Activated CD4-positive, alpha-beta T cell treated with anti-CD3 and anti-CD28 coated beads, Interleukin-2, amount 10 ng/mL, durations not matched to agents 24 days and 14 days (primary cell): ENCODE data around the gene SFMBT2. TPM values are rescaled to one million over a fixed set of nuclear protein-coding genes. Genes with fewer than 3 reads are reported as not detected.
A peak's percentile ranks its signal among the peaks of the same experiment; 100 is the strongest.
"Not testable (repeated sequence)": the region's sequence is repeated elsewhere in the genome, so short reads cannot be mapped to it uniquely, and the experiment has no call there.

Experiments used
- DNase-seq: peaks from one replicate; pipeline ENCODE4 v3.0.0; 2022
- H3K27ac Mint-ChIP-seq: one replicate; pipeline ENCODE4 v1.8.0; 2022; ENCODE audit warnings: mild to moderate bottlenecking, mixed read lengths
- H3K27me3 Mint-ChIP-seq: one replicate; pipeline ENCODE4 v1.8.0; 2022; ENCODE audit warnings: mixed read lengths
- H3K36me3 Mint-ChIP-seq: one replicate; pipeline ENCODE4 v1.8.0; 2022; ENCODE audit warnings: low read depth, mild to moderate bottlenecking, mixed read lengths
- H3K4me1 Mint-ChIP-seq: one replicate; pipeline ENCODE4 v1.8.0; 2021; ENCODE audit warnings: mixed read lengths
- H3K4me3 Mint-ChIP-seq: one replicate; pipeline ENCODE4 v1.8.0; 2022; ENCODE audit warnings: mild to moderate bottlenecking, moderate library complexity, mixed read lengths
- H3K9me3 Mint-ChIP-seq: one replicate; pipeline ENCODE4 v1.8.0; 2021; ENCODE audit warnings: mixed read lengths
- intact Hi-C: fragments of 100-400 bp; cut with micrococcal nuclease; formaldehyde crosslinking; loops from one replicate; pipeline ENCODE4 v1.15.1; 2023
- total RNA-seq: library from RNA; stranded (reverse); gene quantifications from 2 replicates; pipeline ENCODE4 v1.2.3, GENCODE V29; 2022

SFMBT2 gene
- total RNA-seq, 1 donor from 2014 or later, result 24.9 TPM

- H3K27me3 Mint-ChIP-seq, result no peaks in the 10 kb centered on the region
- no peak for DNase-seq
- no peak overlapping the region for H3K27ac Mint-ChIP-seq
- H3K36me3 Mint-ChIP-seq, result peaks cover 47% of the 10 kb centered on the region
- H3K4me1 Mint-ChIP-seq, result peaks cover 46% of the 10 kb centered on the region
- no peak overlapping the region for H3K4me3 Mint-ChIP-seq
- H3K9me3 Mint-ChIP-seq, result no peaks in the 10 kb centered on the region
- intact Hi-C loops, result no loop called here
These were observed 9.1 kb downstream of the SFMBT2 start for GRCh38 chr10:7401782-7402181.

- intact Hi-C loops, result no loop called here
- Mint-ChIP-seq H3K36me3 (peaks cover 48% of the 10 kb centered on the region), H3K27ac (no peak overlapping the region), H3K4me3 (no peak overlapping the region), H3K27me3 (no peaks in the 10 kb centered on the region), H3K4me1 (peaks cover 46% of the 10 kb centered on the region), H3K9me3 (no peaks in the 10 kb centered on the region)
- DNase-seq, result no peak
These were observed 9.7 kb downstream of the SFMBT2 start for GRCh38 chr10:7401156-7401555.

GRCh38 chr10:7400068-7400715 lies 10.6 kb downstream of the SFMBT2 start:
- intact Hi-C loops, result no loop called here
- no peak for DNase-seq
- peaks cover 45% of the 10 kb centered on the region for H3K36me3 Mint-ChIP-seq
- H3K4me1 Mint-ChIP-seq, result peaks cover 44% of the 10 kb centered on the region
- no peaks in the 10 kb centered on the region for H3K9me3 Mint-ChIP-seq
- H3K27ac Mint-ChIP-seq, result no peak overlapping the region
- no peak overlapping the region for H3K4me3 Mint-ChIP-seq
- H3K27me3 Mint-ChIP-seq, result no peaks in the 10 kb centered on the region

GRCh38 chr10:7399533-7399932 lies 11.3 kb downstream of the SFMBT2 start:
- Mint-ChIP-seq H3K27me3 (no peaks in the 10 kb centered on the region), H3K36me3 (peaks cover 39% of the 10 kb centered on the region), H3K27ac (no peak overlapping the region), H3K4me3 (no peak overlapping the region), H3K9me3 (no peaks in the 10 kb centered on the region), H3K4me1 (peaks cover 41% of the 10 kb centered on the region)
- no peak for DNase-seq
- intact Hi-C loops, result no loop called here

GRCh38 chr10:7397049-7398035 lies 13.5 kb downstream of the SFMBT2 start:
- Mint-ChIP-seq H3K27ac (peak overlapping the region; percentile 35), H3K4me3 (peak overlapping the region; percentile 4), H3K4me1 (peaks cover 44% of the 10 kb centered on the region), H3K36me3 (peaks cover 28% of the 10 kb centered on the region), H3K9me3 (no peaks in the 10 kb centered on the region), H3K27me3 (no peaks in the 10 kb centered on the region)
- DNase-seq, result no peak
- intact Hi-C loops, result no loop called here

DNA sequence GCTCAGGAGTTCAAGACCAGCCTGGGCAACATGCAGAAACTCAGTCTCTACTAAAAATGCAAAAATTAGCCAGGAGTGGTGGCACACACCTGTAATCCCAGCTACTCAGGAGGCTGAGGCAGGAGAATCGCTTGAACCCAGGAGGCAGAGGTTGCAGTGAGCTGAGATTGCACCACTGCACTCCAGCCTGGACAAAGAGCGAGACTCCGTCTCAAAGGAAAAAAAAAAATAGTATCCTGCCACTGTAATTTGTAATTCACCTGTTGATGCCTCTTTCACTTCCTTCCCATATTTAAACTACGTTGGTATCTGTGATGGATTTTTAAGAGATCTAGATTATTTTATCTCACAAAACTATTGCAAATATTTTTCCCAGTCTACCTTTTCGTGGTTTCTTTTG lies 18.5 kb downstream of the SFMBT2 start:
- H3K27ac Mint-ChIP-seq, DNase-seq, H3K4me3 Mint-ChIP-seq, H3K9me3 Mint-ChIP-seq, H3K27me3 Mint-ChIP-seq, intact Hi-C loops: not testable (repeated sequence)
- peaks cover 11% of the 10 kb centered on the region for H3K36me3 Mint-ChIP-seq
- H3K4me1 Mint-ChIP-seq, result peaks cover 46% of the 10 kb centered on the region

GRCh38 chr10:7391748-7392147 lies 19.1 kb downstream of the SFMBT2 start:
- H3K27me3 Mint-ChIP-seq, result no peaks in the 10 kb centered on the region
- H3K4me3 Mint-ChIP-seq, result no peak overlapping the region
- intact Hi-C loops, result no loop called here
- H3K4me1 Mint-ChIP-seq, result peaks cover 45% of the 10 kb centered on the region
- no peak for DNase-seq
- H3K27ac Mint-ChIP-seq, result no peak overlapping the region
- H3K36me3 Mint-ChIP-seq, result peaks cover 13% of the 10 kb centered on the region
- no peaks in the 10 kb centered on the region for H3K9me3 Mint-ChIP-seq

- peaks cover 43% of the 10 kb centered on the region for H3K4me1 Mint-ChIP-seq
- intact Hi-C loops, H3K27me3 Mint-ChIP-seq, H3K9me3 Mint-ChIP-seq, H3K36me3 Mint-ChIP-seq, H3K27ac Mint-ChIP-seq, DNase-seq, H3K4me3 Mint-ChIP-seq: not testable (repeated sequence)
These were observed 20.1 kb downstream of the SFMBT2 start for GRCh38 chr10:7390689-7391110.

DNA sequence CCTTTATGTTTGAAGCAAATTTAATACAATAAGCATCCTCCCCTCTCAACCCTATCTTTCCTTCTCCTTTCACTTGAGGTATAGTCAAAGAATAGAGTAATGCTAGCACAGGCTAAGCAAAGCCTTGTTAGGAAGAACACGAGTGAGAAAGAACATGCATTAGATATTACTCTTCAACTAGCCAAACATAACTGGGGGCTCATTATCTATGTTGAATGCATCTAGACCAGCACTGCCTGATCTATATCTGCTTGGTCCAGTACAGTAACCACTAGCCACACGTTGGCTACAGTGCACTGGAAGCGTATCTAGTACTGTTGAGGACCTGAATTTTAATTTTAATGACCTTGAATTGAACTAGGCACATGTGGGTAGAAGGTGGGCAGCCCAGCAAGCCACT lies 21.0 kb downstream of the SFMBT2 start:
- H3K9me3 Mint-ChIP-seq, result no peaks in the 10 kb centered on the region
- H3K27ac Mint-ChIP-seq, result peak overlapping the region; percentile 64
- H3K4me1 Mint-ChIP-seq, result peaks cover 46% of the 10 kb centered on the region
- H3K36me3 Mint-ChIP-seq, result peaks cover 5% of the 10 kb centered on the region
- DNase-seq, result no peak
- intact Hi-C loops, result no loop called here
- no peaks in the 10 kb centered on the region for H3K27me3 Mint-ChIP-seq
- H3K4me3 Mint-ChIP-seq, result peak overlapping the region; percentile 53

DNA sequence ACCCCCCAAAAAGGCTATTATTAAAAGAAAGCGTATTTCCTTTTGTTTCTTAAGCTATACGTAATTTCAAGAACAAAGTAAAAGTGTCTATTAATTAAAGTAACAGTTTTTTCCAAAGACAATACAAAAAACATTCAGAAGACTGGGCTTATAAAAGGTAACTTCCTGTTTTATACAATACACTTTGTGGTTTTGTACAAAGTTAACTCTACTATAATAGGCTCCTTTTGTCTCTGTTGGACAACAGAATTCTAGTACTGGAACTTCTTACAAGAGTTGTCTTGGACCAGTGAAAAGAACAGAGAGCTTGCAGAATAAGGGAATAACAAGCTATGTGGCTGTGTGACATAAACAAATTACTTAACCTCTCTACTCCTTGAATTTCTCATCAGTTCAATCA lies 21.5 kb downstream of the SFMBT2 start:
- peak overlapping the region; percentile 64 for H3K27ac Mint-ChIP-seq
- H3K27me3 Mint-ChIP-seq, result no peaks in the 10 kb centered on the region
- H3K9me3 Mint-ChIP-seq, result no peaks in the 10 kb centered on the region
- intact Hi-C loops, result no loop called here
- H3K4me1 Mint-ChIP-seq, result peaks cover 46% of the 10 kb centered on the region
- H3K36me3 Mint-ChIP-seq, result peaks cover 5% of the 10 kb centered on the region
- DNase-seq, result no peak
- peak overlapping the region; percentile 53 for H3K4me3 Mint-ChIP-seq

DNA sequence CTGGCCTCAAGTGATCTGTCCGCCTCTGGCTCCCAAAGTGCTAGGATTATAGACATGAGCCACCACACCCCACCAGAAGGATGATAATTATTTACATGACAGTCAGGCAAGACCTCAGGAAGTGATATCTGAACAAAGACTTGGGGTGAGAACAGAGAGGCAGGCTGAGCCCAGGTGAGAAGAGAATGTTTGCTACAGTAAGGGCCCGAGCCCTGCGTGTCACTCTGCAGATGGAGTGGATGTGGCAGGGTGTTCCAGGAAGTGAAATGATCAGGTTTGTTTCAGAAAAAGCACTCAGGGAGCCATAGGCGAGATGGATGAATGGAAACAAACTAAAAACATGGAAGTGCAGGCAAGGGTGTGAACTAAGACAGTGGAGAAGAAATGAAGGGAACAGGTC lies 22.2 kb downstream of the SFMBT2 start:
- H3K4me3 Mint-ChIP-seq, result peak overlapping the region; percentile 54
- H3K4me1 Mint-ChIP-seq, result peaks cover 46% of the 10 kb centered on the region
- DNase-seq, result peak; percentile 80
- intact Hi-C loops, result no loop called here
- no peaks in the 10 kb centered on the region for H3K9me3 Mint-ChIP-seq
- H3K27ac Mint-ChIP-seq, result peak overlapping the region; percentile 86
- no peaks in the 10 kb centered on the region for H3K27me3 Mint-ChIP-seq
- peaks cover 5% of the 10 kb centered on the region for H3K36me3 Mint-ChIP-seq

- DNase-seq, H3K9me3 Mint-ChIP-seq, intact Hi-C loops, H3K27me3 Mint-ChIP-seq, H3K36me3 Mint-ChIP-seq: not testable (repeated sequence)
- peaks cover 50% of the 10 kb centered on the region for H3K4me1 Mint-ChIP-seq
- peak overlapping the region; percentile 18 for H3K27ac Mint-ChIP-seq
- H3K4me3 Mint-ChIP-seq, result peak overlapping the region; percentile 36
These were observed 22.7 kb downstream of the SFMBT2 start for GRCh38 chr10:7388149-7388548.

- peaks cover 60% of the 10 kb centered on the region for H3K4me1 Mint-ChIP-seq
These were observed 25.7 kb downstream of the SFMBT2 start for GRCh38 chr10:7385114-7385513.

GRCh38 chr10:7383442-7383841 lies 27.4 kb downstream of the SFMBT2 start:
- Mint-ChIP-seq H3K9me3 (peaks cover 5% of the 10 kb centered on the region), H3K4me1 (peaks cover 49% of the 10 kb centered on the region), H3K36me3 (peaks cover 32% of the 10 kb centered on the region), H3K4me3 (no peak overlapping the region), H3K27ac (peak overlapping the region; percentile 14), H3K27me3 (no peaks in the 10 kb centered on the region)
- intact Hi-C loops, result no loop called here
- DNase-seq, result peak; percentile 60

More at GRCh38 chr10:7385114-7385513, 25.7 kb downstream of the SFMBT2 start:
- Mint-ChIP-seq H3K27ac (no peak overlapping the region), H3K4me3 (no peak overlapping the region), H3K27me3 (no peaks in the 10 kb centered on the region), H3K36me3 (peaks cover 19% of the 10 kb centered on the region), H3K9me3 (no peaks in the 10 kb centered on the region)
- no peak for DNase-seq
- intact Hi-C loops, result no loop called here
